IPS DF 6.9 (cell line): ENCODE results near the gene HS3ST2.
"Not testable (repeated sequence)": the region's sequence is repeated elsewhere in the genome, so short reads cannot be mapped to it uniquely, and the experiment has no call there.

Source experiments
- DNase-seq: peaks from one replicate; pipeline ENCODE4 v3.0.0-alpha.2; 2013; ENCODE audit warnings: low read depth, low spot score
- H3K27ac ChIP-seq: one replicate; pipeline ENCODE4 v1.5.1; 2013; ENCODE audit warnings: low read length, control low read depth
- H3K27me3 ChIP-seq: 2 replicates; pipeline ENCODE4 v1.6.1; 2013; ENCODE audit warnings: mild to moderate bottlenecking, low read length; ENCODE audit not compliant: control insufficient read depth, insufficient read depth
- H3K36me3 ChIP-seq: 2 replicates; pipeline ENCODE4 v1.6.1; 2013; ENCODE audit warnings: low read length; ENCODE audit not compliant: control insufficient read depth, insufficient read depth
- H3K4me1 ChIP-seq: 2 replicates; pipeline ENCODE4 v1.6.1; 2013; ENCODE audit warnings: low read length; ENCODE audit not compliant: control insufficient read depth, insufficient read depth
- H3K4me3 ChIP-seq: 2 replicates; pipeline ENCODE4 v1.5.1; 2013; ENCODE audit warnings: mild to moderate bottlenecking, low read length
- H3K9me3 ChIP-seq: 2 replicates; pipeline ENCODE4 v1.6.1; 2013; ENCODE audit warnings: low read length, inconsistent platforms; ENCODE audit not compliant: control insufficient read depth, insufficient read depth
- WGBS: extraction: QIAGEN DNeasy Blood & Tissue Kit; methylation state at CpG from one replicate; pipeline ENCODE4 v1.1.7; 2013; ENCODE audit warnings: mixed read lengths, missing lambda C conversion rate; ENCODE audit not compliant: insufficient read length, insufficient coverage; 5-methylcytosine and 5-hydroxymethylcytosine counted together

Gene HS3ST2

DNA sequence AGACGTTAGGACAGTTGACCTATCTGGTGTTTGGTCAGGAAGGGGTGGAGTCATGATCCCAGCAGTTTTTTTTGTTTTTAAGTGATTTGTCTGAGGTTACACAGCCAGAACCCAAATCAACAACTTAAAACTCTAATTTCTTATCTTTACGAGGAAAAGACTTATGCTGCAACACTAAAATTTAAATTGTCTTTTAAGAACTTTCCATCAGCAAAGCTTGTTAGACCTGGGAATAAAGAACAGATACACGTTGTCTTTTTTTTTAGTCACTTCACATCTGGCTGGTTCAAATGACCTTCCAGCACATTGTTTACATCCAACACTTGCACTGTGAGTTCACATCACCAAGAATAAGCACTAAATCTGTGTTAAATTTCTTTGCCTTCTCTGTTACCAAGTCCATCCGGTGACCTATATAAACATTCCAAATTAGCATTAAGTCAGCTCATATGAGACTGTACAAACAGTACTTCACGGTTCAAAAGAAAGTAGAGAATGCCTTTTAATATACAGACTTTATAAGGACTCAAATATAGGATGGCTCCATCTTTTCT lies 115.0 kb downstream of the HS3ST2 start:
- DNase-seq: no peak
- Histone ChIP-seq H3K27me3 (no peaks in the 10 kb centered on the region), H3K9me3 (no peaks in the 10 kb centered on the region), H3K4me1 (peaks cover 1% of the 10 kb centered on the region), H3K4me3 (no peak overlapping the region), H3K27ac (no peak overlapping the region), H3K36me3 (no peaks in the 10 kb centered on the region)
- WGBS: no CpG with 5 or more reads among the region's 5 CpGs

DNA sequence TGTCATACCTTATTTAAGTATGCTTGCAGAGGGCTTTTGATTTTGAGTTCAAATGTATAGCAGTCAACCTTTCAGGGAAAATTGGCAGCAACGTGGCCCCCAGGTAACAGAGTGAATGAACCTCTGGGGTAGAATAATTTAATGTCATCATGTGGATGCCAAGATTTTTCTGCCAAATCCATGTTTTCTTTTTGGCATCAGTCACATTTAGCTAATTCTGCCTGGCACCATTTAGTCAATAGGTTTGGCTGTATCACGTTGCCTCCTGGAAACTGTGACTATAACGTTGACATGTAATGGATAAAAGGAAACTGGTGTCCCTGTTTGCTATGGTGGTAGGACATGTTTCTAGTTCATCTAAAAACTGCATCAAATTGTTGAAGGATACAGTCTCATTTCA lies 115.5 kb downstream of the HS3ST2 start:
- Histone ChIP-seq H3K9me3 (no peaks in the 10 kb centered on the region), H3K27ac (no peak overlapping the region), H3K27me3 (no peaks in the 10 kb centered on the region), H3K4me1 (peaks cover 1% of the 10 kb centered on the region), H3K36me3 (no peaks in the 10 kb centered on the region), H3K4me3 (no peak overlapping the region)
- WGBS: no CpG with 5 or more reads among the region's 3 CpGs
- DNase-seq: no peak

DNA sequence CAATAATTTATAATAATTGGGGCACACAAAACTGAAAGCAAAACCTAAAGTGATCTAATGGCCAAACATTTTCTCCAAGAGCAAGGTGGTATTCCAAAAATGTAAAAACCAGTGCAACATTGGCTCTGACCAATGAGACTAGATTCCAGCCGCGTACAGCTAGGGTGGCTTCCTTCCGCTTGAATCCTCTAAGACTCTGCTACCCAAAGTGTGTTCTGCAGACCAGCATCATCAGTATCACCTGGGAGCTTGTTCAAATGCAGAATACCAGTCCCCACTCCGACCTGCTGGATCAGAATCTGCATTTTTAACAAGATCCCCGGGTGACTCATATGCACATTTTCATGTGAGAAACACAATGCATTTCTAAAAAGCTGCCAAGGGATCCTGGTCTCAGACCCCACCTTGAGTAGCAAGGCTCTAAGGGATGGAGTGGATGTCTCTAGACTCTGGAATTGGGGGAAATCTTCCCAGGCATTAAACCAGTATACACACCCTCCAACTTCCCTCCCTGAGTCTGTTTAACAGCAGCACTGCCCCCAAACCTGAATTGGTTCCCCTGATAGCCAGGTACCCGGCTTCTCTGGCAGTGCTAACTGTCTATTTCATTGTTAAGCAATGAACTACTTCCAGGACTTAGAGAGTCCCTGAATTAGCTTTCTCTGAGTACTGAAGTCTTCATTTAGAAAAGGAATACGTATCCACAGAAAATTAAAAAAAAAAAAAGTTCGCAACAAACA lies 118.2 kb downstream of the HS3ST2 start:
- Histone ChIP-seq H3K4me1 (peaks cover 1% of the 10 kb centered on the region; the same call in 1 of the 2 replicates), H3K4me3 (no peak overlapping the region), H3K9me3 (no peaks in the 10 kb centered on the region), H3K36me3 (no peaks in the 10 kb centered on the region), H3K27me3 (no peaks in the 10 kb centered on the region), H3K27ac (no peak overlapping the region)
- no peak for DNase-seq
- no CpG with 5 or more reads among the region's 8 CpGs for WGBS

DNA sequence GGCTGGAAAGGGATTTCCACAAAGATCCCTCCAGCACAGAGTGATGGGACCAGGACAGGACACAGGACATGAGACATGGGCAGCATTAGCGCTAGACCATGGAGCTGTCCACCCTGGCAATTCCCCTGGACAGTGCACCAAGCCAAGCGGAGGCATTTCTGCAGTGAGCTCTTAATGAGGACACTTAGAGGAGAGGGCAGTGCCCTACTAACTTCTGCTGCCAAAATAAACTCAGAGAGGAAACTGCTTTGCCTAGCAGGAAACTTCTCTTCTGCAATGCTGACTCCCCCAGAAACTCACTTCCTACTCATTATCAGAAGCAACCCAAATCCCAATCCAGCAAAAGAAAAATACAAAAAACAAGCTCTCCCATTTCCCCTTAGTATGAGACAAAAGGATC lies 119.2 kb downstream of the HS3ST2 start:
- Histone ChIP-seq H3K4me1 (peaks cover 1% of the 10 kb centered on the region; the same call in 1 of the 2 replicates), H3K27ac (no peak overlapping the region), H3K4me3 (no peak overlapping the region), H3K9me3 (no peaks in the 10 kb centered on the region), H3K36me3 (no peaks in the 10 kb centered on the region), H3K27me3 (no peaks in the 10 kb centered on the region)
- DNase-seq: no peak
- WGBS: no CpG with 5 or more reads among the region's 2 CpGs

DNA sequence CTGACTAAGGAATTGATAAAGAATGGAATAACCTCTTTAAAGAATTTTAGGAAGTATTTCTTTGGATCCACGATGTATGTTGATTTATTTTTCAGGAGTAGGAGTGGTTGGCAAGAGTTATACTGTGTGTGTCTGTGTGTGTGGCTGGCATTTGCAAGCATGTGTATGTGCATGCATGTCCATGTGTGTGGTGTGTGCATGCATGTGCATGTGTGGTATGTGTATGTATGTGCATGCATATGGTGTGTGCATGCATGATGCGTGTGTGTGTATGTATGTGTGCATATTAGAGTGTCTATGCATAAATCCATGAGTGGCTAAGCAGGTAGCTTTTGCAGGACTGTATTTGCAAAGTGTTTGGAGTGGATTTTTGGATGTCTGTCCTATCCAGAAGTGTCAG lies 120.8 kb downstream of the HS3ST2 start:
- no peak overlapping the region for H3K4me3 ChIP-seq
- WGBS: no CpG with 5 or more reads among the region's 2 CpGs
- H3K4me1 ChIP-seq: peaks cover 1% of the 10 kb centered on the region; the same call in 1 of the 2 replicates
- no peak for DNase-seq
- H3K9me3 ChIP-seq: no peaks in the 10 kb centered on the region
- H3K27me3 ChIP-seq: no peaks in the 10 kb centered on the region
- no peaks in the 10 kb centered on the region for H3K36me3 ChIP-seq
- H3K27ac ChIP-seq: no peak overlapping the region

DNA sequence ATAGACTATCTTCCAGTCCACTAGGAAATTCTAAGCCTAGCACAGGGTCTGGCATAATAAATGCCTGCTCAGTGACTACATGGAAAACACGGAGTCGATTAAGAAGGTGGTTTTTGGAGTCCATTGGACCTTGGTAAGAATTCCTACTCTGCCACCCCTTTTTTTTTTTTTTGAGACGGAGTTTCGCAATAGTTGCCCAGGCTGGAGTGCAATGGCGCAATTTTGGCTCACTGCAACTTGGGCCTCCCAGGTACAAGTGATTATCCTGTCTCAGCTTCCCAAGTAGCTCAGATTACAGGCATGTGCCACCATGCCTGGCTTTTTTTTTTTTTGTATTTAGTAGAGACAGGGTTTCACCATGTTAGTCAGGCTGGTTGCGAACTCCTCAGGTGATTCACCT lies 123.2 kb downstream of the HS3ST2 start:
- H3K4me1 ChIP-seq: peaks cover 1% of the 10 kb centered on the region; the same call in 1 of the 2 replicates
- no peaks in the 10 kb centered on the region for H3K36me3 ChIP-seq
- H3K27me3 ChIP-seq: no peaks in the 10 kb centered on the region
- H3K9me3 ChIP-seq: no peaks in the 10 kb centered on the region
- H3K4me3 ChIP-seq: no peak overlapping the region
- WGBS: no CpG with 5 or more reads among the region's 6 CpGs
- no peak overlapping the region for H3K27ac ChIP-seq
- DNase-seq: no peak

DNA sequence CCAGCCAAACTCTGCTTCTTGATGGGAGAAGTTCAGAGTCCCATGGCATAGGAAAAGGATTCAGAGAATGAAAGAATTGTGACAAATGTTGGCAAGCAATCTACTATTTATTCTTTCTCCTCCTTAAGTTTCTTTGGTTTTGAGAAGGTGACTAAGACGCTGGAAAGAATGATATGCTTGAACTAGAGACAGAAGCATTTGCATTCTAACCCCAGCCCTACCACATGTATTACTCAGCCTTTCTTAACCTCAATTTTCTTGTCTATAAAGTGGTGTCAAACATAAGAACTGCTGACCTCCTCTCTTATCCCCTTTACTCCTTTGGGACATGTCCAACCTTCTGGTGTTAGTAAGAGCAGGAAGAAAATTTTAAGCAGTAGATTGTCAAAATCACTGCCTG lies 124.7 kb downstream of the HS3ST2 start:
- no peaks in the 10 kb centered on the region for H3K9me3 ChIP-seq
- H3K4me3 ChIP-seq: no peak overlapping the region
- no peaks in the 10 kb centered on the region for H3K27me3 ChIP-seq
- H3K4me1 ChIP-seq: no peaks in the 10 kb centered on the region
- no peak overlapping the region for H3K27ac ChIP-seq
- no peaks in the 10 kb centered on the region for H3K36me3 ChIP-seq
- no CpG with 5 or more reads among the region's 1 CpG for WGBS
- no peak for DNase-seq

DNA sequence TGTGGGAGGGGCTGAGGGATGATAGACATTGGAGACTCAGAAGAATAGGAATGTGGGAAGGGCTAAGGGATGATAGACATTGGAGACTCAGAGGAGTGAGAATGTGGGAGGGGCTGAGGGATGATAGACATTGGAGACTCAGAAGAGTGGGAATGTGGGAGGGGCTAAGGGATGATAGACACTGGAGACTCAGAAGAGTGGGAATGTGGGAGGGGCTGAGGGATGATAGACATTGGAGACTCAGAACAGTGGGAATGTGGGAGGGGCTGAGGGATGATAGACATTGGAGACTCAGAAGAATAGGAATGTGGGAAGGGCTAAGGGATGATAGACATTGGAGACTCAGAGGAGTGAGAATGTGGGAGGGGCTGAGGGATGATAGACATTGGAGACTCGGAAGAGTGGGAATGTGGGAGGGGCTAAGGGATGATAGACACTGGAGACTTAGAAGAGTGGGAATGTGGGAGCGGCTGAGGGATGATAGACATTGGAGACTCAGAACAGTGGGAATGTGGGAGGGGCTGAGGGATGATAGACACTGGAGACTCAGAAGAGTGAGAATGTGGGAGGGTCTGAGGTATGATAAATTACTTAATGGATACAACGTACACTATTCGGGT lies 125.9 kb downstream of the HS3ST2 start:
- DNase-seq: peak; percentile 81
- H3K27me3 ChIP-seq, H3K4me3 ChIP-seq, H3K9me3 ChIP-seq, H3K27ac ChIP-seq, H3K36me3 ChIP-seq, H3K4me1 ChIP-seq: not testable (repeated sequence)
- no CpG with 5 or more reads among the region's 4 CpGs for WGBS

DNA sequence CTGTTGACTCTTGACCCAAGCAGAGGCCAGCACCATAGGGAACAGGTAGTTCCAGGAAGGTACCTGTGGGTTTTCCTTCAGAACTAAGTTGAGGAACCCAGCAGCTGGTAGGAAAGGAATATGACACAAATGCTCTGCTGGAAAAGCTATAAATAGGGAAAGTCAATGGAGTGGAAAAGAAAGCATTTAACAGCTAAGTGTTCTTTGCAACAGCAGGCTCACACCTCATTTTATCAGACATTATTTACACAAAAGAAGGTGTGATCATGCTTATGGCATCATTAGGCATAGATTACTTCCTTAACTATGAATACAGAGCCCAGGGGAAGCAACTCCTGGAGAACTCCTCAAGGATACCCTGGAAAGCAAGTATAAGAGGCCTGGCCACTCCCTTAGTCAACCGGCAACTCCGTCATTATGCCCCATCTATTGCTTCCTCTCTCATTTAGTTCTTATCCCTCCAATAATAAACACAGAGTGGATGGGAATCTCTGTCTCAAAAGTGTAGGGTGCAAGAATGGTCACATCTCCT lies 128.1 kb downstream of the HS3ST2 start:
- H3K36me3 ChIP-seq: no peaks in the 10 kb centered on the region
- no peak overlapping the region for H3K27ac ChIP-seq
- no CpG with 5 or more reads among the region's 2 CpGs for WGBS
- no peaks in the 10 kb centered on the region for H3K27me3 ChIP-seq
- H3K9me3 ChIP-seq: no peaks in the 10 kb centered on the region
- H3K4me3 ChIP-seq: no peak overlapping the region
- H3K4me1 ChIP-seq: no peaks in the 10 kb centered on the region
- no peak for DNase-seq

DNA sequence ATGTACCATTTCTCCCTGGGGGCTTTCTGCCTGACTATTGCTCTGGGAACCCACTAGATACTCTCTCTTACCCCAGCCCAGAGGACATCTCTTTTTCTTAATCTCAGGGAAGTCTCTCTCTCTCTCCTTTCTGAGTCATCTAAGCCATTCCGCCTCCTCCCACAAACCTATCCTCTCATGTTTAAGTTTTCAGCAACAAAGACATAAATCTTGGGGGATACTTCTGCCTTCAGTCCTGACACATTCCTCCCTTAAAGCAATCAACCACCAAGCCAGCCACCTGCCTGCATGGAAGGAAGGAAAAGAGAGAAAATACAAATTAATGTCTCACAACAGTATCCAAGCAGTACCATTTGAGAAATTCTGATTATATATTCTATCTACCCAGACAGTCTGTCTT lies 128.8 kb downstream of the HS3ST2 start:
- no peaks in the 10 kb centered on the region for H3K36me3 ChIP-seq
- H3K9me3 ChIP-seq: no peaks in the 10 kb centered on the region
- H3K27ac ChIP-seq: no peak overlapping the region
- DNase-seq: no peak
- no peaks in the 10 kb centered on the region for H3K4me1 ChIP-seq
- H3K4me3 ChIP-seq: no peak overlapping the region
- no CpG with 5 or more reads among the region's 1 CpG for WGBS
- H3K27me3 ChIP-seq: no peaks in the 10 kb centered on the region
